Transverse colon (tissue), 4 donors: ENCODE data around the gene APOBEC2. TPM values are rescaled to one million over a fixed set of nuclear protein-coding genes. Genes with fewer than 3 reads are reported as not detected.

Experiments
- DNase-seq: peaks from one replicate; pipeline ENCODE4 v3.0.0-alpha.2; 2019
- H3K27ac ChIP-seq, 4 donors: fragments of 200-600 bp; sonication (generic); 2 replicates each; pipeline ENCODE4 v1.5.1; 2016 to 2018; ENCODE audit warnings: inconsistent platforms in 4 of 4
- H3K27me3 ChIP-seq: fragments of 200-600 bp; sonication (generic); 2 replicates; pipeline ENCODE4 v1.5.1; 2017; ENCODE audit warnings: inconsistent platforms
- H3K36me3 ChIP-seq, 4 donors: fragments of 200-600 bp; sonication (generic); 2 replicates each; pipeline ENCODE4 v1.5.1; 2017 to 2019; ENCODE audit warnings: inconsistent platforms in 4 of 4
- H3K4me1 ChIP-seq, 4 donors: fragments of 200-600 bp; sonication (generic); 2 replicates each; pipeline ENCODE4 v1.5.1; 2017 to 2020; ENCODE audit warnings: inconsistent platforms in 4 of 4
- H3K4me3 ChIP-seq, 4 donors: fragments of 200-600 bp; sonication (generic); 1 replicate in 1 of 4; 2 replicates in 3 of 4; pipeline versions ENCODE4 v1.5.1 to v1.6.1; 2017 to 2019; ENCODE audit warnings: inconsistent platforms in 4 of 4
- H3K9me3 ChIP-seq, 2 donors: fragments of 200-600 bp; sonication (generic); 2 replicates each; pipeline ENCODE4 v1.5.1; 2017 to 2019; ENCODE audit warnings: inconsistent platforms in 2 of 2
- EP300 ChIP-seq: sonication (generic); formaldehyde crosslinking; IDR thresholded peaks from one replicate; pipeline ENCODE4 v1.6.1; 2017; ENCODE audit warnings: antibody characterized with exemption, low read depth
- POLR2A ChIP-seq: fragments of 450-650 bp; IDR thresholded peaks from one replicate; pipeline ENCODE4 v1.6.1; 2016; ENCODE audit warnings: antibody characterized with exemption, mild to moderate bottlenecking, moderate library complexity
- POLR2AphosphoS5 ChIP-seq, 3 donors: sonication (generic); formaldehyde crosslinking; IDR thresholded peaks; one replicate each; pipeline ENCODE4 v1.6.1; 2016; ENCODE audit warnings: antibody characterized with exemption in 3 of 3
- WGBS, 2 donors: methylation state at CpG; one replicate each; pipeline ENCODE4 v1.1.5; 2018; ENCODE audit warnings: low coverage in 1 of 2; 5-methylcytosine and 5-hydroxymethylcytosine counted together
- in situ Hi-C, 4 donors: fragments of 200-750 bp; cut with MboI; loops; one replicate each; pipeline versions ENCODE4 v1.15.0 to v1.15.1; 2017; ENCODE audit warnings: low sequenced_read_pairs in 3 of 4, low pct_ligation_motif_present in 1 of 4, low pct_unique_long_range_greater_than_20kb in 1 of 4
- intact Hi-C: fragments of 100-400 bp; cut with DNase I; formaldehyde crosslinking; loops from one replicate; pipeline ENCODE4 v1.15.1; 2023; ENCODE audit warnings: low total_unique reads
- total RNA-seq, 4 donors: library from RNA; depleted of rRNA; stranded (reverse); fragments of >200 nt; gene quantifications; one replicate each; pipeline ENCODE4 v1.1.0, GENCODE V29; 2016
- TF ChIP-seq, protein P1 (sequence below), 5 experiments: fragments of 200-600 bp in 3 of 5; fragments of 450-650 bp in 2 of 5; sonication (generic) in 3 of 5; IDR thresholded peaks; 1 replicate in 2 of 5; 2 replicates in 3 of 5; pipeline ENCODE4 v1.5.1; 2016 to 2017; ENCODE audit warnings: antibody characterized with exemption in 5 of 5, inconsistent platforms in 3 of 5, mild to moderate bottlenecking in 2 of 5, moderate library complexity in 1 of 5

APOBEC2 gene
- total RNA-seq, 4 donors from 2014 or later, result not detected

DNA sequence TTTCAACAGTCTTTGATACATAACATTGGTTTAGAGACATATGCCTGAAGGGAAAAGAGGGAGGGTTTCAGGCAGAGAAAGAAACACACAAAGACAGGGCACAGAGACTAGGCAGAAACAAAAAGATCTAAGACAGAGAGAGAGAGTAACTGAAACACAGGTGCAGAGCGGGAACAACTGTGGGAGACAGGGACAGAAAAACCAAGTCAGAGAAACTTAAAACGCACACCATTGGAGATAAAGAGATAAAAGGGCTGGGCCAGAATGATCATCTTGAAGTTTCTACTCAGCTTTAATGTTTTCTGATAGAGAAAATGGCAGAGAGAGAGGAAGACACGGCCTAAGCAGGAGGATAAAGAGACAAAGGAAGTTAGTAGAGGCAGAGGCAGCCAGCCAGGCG, 25.8 kb upstream of the APOBEC2 start:
- in situ Hi-C loops, result loop anchor here in 3 of 4 donors (10.0 to 25.0 kb wide), 3 partner anchors 132 to 1665 kb away; no protein-coding TSS in a partner anchor
- H3K4me3 ChIP-seq, result peak overlapping the region in 3 of 4 donors; percentile 34 to 52 (median 46)
- no peaks in the 10 kb centered on the region for H3K9me3 ChIP-seq
- H3K4me1 ChIP-seq, result peaks cover 9 to 20% (median 12%) of the 10 kb centered on the region in 4 donors
- no peaks in the 10 kb centered on the region for H3K27me3 ChIP-seq
- no peak for DNase-seq
- no peak for TF ChIP-seq POLR2AphosphoS5 (IDR thresholded peaks at IDR 0.05)
- TF ChIP-seq EP300, result no peak
- TF ChIP-seq POLR2A, result no peak
- TF ChIP-seq, protein P1, sequence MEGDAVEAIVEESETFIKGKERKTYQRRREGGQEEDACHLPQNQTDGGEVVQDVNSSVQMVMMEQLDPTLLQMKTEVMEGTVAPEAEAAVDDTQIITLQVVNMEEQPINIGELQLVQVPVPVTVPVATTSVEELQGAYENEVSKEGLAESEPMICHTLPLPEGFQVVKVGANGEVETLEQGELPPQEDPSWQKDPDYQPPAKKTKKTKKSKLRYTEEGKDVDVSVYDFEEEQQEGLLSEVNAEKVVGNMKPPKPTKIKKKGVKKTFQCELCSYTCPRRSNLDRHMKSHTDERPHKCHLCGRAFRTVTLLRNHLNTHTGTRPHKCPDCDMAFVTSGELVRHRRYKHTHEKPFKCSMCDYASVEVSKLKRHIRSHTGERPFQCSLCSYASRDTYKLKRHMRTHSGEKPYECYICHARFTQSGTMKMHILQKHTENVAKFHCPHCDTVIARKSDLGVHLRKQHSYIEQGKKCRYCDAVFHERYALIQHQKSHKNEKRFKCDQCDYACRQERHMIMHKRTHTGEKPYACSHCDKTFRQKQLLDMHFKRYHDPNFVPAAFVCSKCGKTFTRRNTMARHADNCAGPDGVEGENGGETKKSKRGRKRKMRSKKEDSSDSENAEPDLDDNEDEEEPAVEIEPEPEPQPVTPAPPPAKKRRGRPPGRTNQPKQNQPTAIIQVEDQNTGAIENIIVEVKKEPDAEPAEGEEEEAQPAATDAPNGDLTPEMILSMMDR (IDR thresholded peaks at IDR 0.05), result no peak
- intact Hi-C loops, result no loop called here
- no peaks in the 10 kb centered on the region for H3K36me3 ChIP-seq
- 40 to 42% methylated on average over 4 of the region's 4 CpGs for WGBS, 2 donors
- peak overlapping the region in 3 of 4 donors; percentile 70 to 73 (median 71) for H3K27ac ChIP-seq

DNA sequence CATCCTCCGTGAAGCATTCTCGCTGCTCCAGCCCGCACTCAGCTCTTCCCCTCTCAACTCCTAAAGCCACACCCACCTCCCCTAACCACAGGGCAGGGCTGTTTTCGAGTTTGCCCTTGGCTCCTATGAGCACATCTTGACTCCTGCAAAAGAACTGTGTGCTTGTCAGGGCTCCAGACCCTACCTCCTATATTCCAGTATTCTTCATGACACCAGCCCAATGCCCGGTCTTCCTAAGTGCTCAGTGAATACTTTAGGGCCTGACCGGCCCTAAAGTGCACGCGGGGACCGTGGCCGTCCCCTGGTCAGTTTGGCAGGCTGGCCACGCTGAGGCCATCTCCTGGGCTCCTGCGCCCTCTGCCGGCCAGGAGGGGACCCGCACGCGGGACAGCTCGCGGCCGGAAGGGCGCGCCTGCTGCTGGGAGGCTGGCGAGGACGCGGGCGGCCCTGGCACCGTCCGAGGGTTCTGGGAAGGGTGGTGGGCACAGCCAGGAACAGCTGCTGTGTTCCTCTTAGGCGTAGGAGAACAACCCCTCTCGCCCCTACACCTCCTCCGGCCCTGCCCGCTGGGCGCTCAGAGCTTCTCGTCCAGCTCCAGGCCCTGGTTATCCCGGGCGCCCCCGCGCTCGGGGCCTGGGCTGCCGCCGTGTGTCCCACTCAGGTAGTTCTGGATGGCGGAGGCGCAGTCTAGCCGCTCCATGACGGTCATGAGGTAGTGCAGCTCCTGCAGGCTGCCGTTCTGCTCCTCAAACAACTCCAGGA, 25.0 kb upstream of the APOBEC2 start:
- DNase-seq, result peak; percentile 88
- Histone ChIP-seq H3K9me3 (no peaks in the 10 kb centered on the region), H3K4me1 (peaks cover 9 to 20% (median 12%) of the 10 kb centered on the region in 4 donors), H3K4me3 (peak overlapping the region; percentile 0 to 52 (median 40)), H3K36me3 (no peaks in the 10 kb centered on the region), H3K27me3 (no peaks in the 10 kb centered on the region), H3K27ac (peak overlapping the region; percentile 9 to 73 (median 70))
- 10 to 11% methylated on average over 2 to 45 of the region's 45 CpGs for WGBS, 2 donors
- TF ChIP-seq POLR2AphosphoS5 (IDR thresholded peaks at IDR 0.05), result peak in 2 of 3 donors; percentile 30
- TF ChIP-seq, protein P1 (IDR thresholded peaks at IDR 0.05), result peak; percentile 97 to 99 (median 99)
- TF ChIP-seq POLR2A, result peak; percentile 26
- no peak for TF ChIP-seq EP300
- in situ Hi-C loops, result loop anchor here in 3 of 4 donors (10.0 to 25.0 kb wide), 3 partner anchors 133 to 1666 kb away; no protein-coding TSS in a partner anchor
- intact Hi-C loops, result no loop called here

DNA sequence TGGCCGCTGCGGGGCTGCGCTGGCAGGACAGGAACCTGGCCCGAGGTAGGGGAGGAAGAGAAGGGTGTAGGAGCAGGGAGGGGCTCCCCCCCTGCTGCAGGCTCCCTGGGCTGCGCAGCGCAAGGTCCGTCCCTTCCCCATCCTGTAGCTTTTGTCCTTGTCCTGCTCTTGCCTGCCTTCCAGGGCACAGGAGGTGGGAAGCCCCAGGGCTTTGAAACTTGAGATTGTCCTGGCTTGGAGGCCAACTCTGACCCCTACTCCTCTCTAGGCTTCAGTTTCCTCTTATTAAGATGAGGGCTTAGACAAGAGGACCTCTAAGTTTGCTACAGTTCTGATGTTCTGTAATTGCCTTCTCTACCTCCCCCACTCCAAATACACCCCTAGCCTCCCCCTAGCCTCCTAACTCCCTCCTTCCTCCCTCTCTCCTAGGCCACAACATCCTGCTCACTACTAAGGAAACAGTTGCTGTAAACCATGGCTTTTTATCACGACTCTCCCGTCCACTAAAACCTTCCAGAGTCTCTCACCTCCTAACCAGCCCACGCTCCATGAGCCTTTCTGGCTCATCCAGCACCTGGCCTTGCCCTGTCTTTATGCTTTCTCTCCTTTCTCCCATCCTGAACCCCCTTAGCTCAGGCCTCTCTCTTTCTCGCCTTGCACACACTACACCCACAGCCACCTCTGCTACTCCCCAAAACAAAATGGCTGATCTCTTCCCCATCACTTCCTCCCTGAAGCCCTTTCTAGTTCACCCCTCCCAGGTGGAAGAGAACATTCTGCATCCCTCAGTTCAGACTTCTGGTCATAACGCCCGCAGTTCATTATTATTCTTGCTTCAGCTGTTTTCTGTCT, 24.2 kb upstream of the APOBEC2 start:
- Histone ChIP-seq H3K4me3 (peak overlapping the region; percentile 0 to 52 (median 40)), H3K36me3 (no peaks in the 10 kb centered on the region), H3K27ac (peak overlapping the region; percentile 9 to 73 (median 70)), H3K9me3 (no peaks in the 10 kb centered on the region), H3K27me3 (no peaks in the 10 kb centered on the region), H3K4me1 (peaks cover 9 to 20% (median 12%) of the 10 kb centered on the region in 4 donors)
- TF ChIP-seq POLR2AphosphoS5 (IDR thresholded peaks at IDR 0.05) (no peak), EP300 (no peak), POLR2A (no peak)
- TF ChIP-seq, protein P1 (IDR thresholded peaks at IDR 0.05), result no peak
- in situ Hi-C loops, result loop anchor here in 3 of 4 donors (10.0 to 25.0 kb wide), 3 partner anchors 134 to 1666 kb away; no protein-coding TSS in a partner anchor
- DNase-seq, result no peak
- WGBS, 2 donors, result 66 to 79% methylated on average over 3 to 13 of the region's 13 CpGs
- intact Hi-C loops, result no loop called here

DNA sequence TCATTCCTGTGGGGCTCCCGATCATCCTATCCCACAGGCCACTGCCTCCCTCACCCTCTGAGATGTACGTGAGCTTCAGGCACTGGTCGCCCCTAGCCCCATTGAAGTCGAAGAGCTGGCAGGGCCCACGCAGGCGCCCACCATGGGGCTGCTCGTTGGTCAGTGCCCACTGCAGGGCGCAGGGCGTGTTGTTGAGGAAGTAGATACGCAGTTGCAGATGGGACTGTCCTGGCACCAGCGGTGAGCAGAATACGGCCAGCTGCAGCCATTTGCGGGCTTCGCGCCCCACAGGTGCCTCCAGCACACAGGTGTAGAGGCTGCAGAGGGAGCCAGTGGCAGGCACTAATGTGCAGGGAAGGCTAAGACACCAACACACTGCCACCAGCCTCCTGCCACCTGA, 20.2 kb upstream of the APOBEC2 start:
- in situ Hi-C loops, result loop anchor here in 2 of 4 donors (25.0 kb wide), 2 partner anchors 1046 to 1671 kb away; no protein-coding TSS in a partner anchor
- no peak for TF ChIP-seq POLR2AphosphoS5 (IDR thresholded peaks at IDR 0.05)
- no peak for TF ChIP-seq POLR2A
- TF ChIP-seq EP300, result no peak
- TF ChIP-seq, protein P1 (IDR thresholded peaks at IDR 0.05), result no peak
- 91% methylated on average over 15 of the region's 15 CpGs; no CpG with 5 or more reads in 1 of the 2 donors for WGBS, 2 donors

More for the DNA sequence above, 20.2 kb upstream of the APOBEC2 start:
- Histone ChIP-seq H3K9me3 (no peaks in the 10 kb centered on the region), H3K4me3 (no peak overlapping the region), H3K4me1 (peaks cover 4 to 11% (median 7%) of the 10 kb centered on the region in 4 donors), H3K36me3 (no peaks in the 10 kb centered on the region), H3K27me3 (no peaks in the 10 kb centered on the region), H3K27ac (no peak overlapping the region)
- intact Hi-C loops, result loop anchor here (10.0 kb wide), 1 partner anchor 138 kb away; no protein-coding TSS in a partner anchor
- no peak for DNase-seq
